ENCODE data around the gene CST9. TPM values are rescaled to one million over a fixed set of nuclear protein-coding genes. Genes with fewer than 3 reads are reported as not detected.

The CST9 gene
- total and polyA plus RNA-seq, 9 donors = not detected

- no peaks in the 10 kb centered on the region for H3K36me3 ChIP-seq
- H3K9me3 ChIP-seq = no peaks in the 10 kb centered on the region
- peaks cover 9% of the 10 kb centered on the region for H3K4me1 ChIP-seq (ENCODE audit: insufficient read depth)
- TF ChIP-seq EP300 (IDR thresholded peaks at IDR 0.05) (no peak), POLR2A (IDR thresholded peaks at IDR 0.05) (no peak), CTCF (IDR thresholded peaks at IDR 0.05) (no peak)
- no peak for DNase-seq
- WGBS, 3 donors = 91 to 96% (median 94%) methylated on average over 7 of the region's 7 CpGs
- H3K27ac ChIP-seq = no peak overlapping the region
- no peaks in the 10 kb centered on the region for H3K27me3 ChIP-seq
- no peak overlapping the region for H3K4me3 ChIP-seq
- intact Hi-C loops (cut with DNase I) = no loop called here
These were observed 38.4 kb upstream of the CST9 start for GRCh38 chr20:23644164-23644563.

GRCh38 chr20:23643659-23644058 is 37.9 kb upstream of the CST9 start:
- no peak for DNase-seq
- no peak for TF ChIP-seq POLR2A (IDR thresholded peaks at IDR 0.05)
- TF ChIP-seq EP300 (IDR thresholded peaks at IDR 0.05) = no peak
- TF ChIP-seq CTCF (IDR thresholded peaks at IDR 0.05) = no peak
- no peak overlapping the region for H3K4me3 ChIP-seq
- intact Hi-C loops (cut with DNase I) = no loop called here
- no peaks in the 10 kb centered on the region for H3K9me3 ChIP-seq
- H3K36me3 ChIP-seq = no peaks in the 10 kb centered on the region
- peaks cover 9% of the 10 kb centered on the region for H3K4me1 ChIP-seq (ENCODE audit: insufficient read depth)
- H3K27me3 ChIP-seq = no peaks in the 10 kb centered on the region
- WGBS, 3 donors = 83 to 86% (median 85%) methylated on average over 6 of the region's 6 CpGs
- H3K27ac ChIP-seq = no peak overlapping the region

- Histone ChIP-seq H3K4me3 (no peak overlapping the region), H3K36me3 (no peaks in the 10 kb centered on the region), H3K27ac (peak overlapping the region in 1 of 2 donors; percentile 6), H3K4me1 (ENCODE audit: insufficient read depth) (peaks cover 9% of the 10 kb centered on the region), H3K9me3 (no peaks in the 10 kb centered on the region), H3K27me3 (no peaks in the 10 kb centered on the region)
- DNase-seq = peak in 2 of 5 donors; percentile 65 to 71
- WGBS, 3 donors = 55 to 63% (median 62%) methylated on average over 12 of the region's 12 CpGs
- no peak for TF ChIP-seq CTCF (IDR thresholded peaks at IDR 0.05)
- TF ChIP-seq EP300 (IDR thresholded peaks at IDR 0.05) = no peak
- no peak for TF ChIP-seq POLR2A (IDR thresholded peaks at IDR 0.05)
- intact Hi-C loops (cut with DNase I) = no loop called here
These were observed 36.4 kb upstream of the CST9 start for GRCh38 chr20:23641936-23642751.

GRCh38 chr20:23640671-23641667 is 35.3 kb upstream of the CST9 start:
- TF ChIP-seq EP300 (IDR thresholded peaks at IDR 0.05) = no peak
- no peak for TF ChIP-seq CTCF (IDR thresholded peaks at IDR 0.05)
- no peak for TF ChIP-seq POLR2A (IDR thresholded peaks at IDR 0.05)
- Histone ChIP-seq H3K4me1 (ENCODE audit: insufficient read depth) (peaks cover 16% of the 10 kb centered on the region), H3K4me3 (no peak overlapping the region), H3K36me3 (no peaks in the 10 kb centered on the region), H3K27ac (peak overlapping the region in 1 of 2 donors; percentile 4), H3K9me3 (no peaks in the 10 kb centered on the region), H3K27me3 (no peaks in the 10 kb centered on the region)
- intact Hi-C loops (cut with DNase I) = no loop called here
- no peak for DNase-seq
- WGBS, 3 donors = 48 to 61% (median 50%) methylated on average over 11 of the region's 11 CpGs

All from ovary (tissue), 9 donors.